Mammary epithelial cell (primary cell): ENCODE data around the gene RNF126.

Experiments used
- CTCF ChIP-seq, 2 donors: IDR thresholded peaks in 1 of 2; conservative IDR thresholded peaks in 1 of 2; 2 replicates each; pipeline ENCODE4 v1.5.1; 2011 to 2012; ENCODE audit warnings: inconsistent platforms in 2 of 2, low read length in 2 of 2, mild to moderate bottlenecking in 2 of 2, control low read depth in 1 of 2, low read depth in 1 of 2; ENCODE audit not compliant: insufficient read depth in 1 of 2; ENCODE audit errors: extremely low read depth in 1 of 2
- EZH2 ChIP-seq: IDR thresholded peaks from 2 replicates; pipeline ENCODE4 v1.6.1; 2012; ENCODE audit warnings: low read length, inconsistent platforms, borderline replicate concordance

- TF ChIP-seq CTCF (conservative IDR thresholded peaks at IDR 0.05 in 1 of 2, IDR thresholded peaks at IDR 0.05 in 1 of 2; ENCODE audit: extremely low read depth in 1 of 2, insufficient read depth in 1 of 2, low read depth in 1 of 2, low read length in 2 of 2) (no peak), EZH2 (no peak)
Measured at GRCh38 chr19:616062-616700, 46.8 kb downstream of the RNF126 start.
